Natural killer cell (primary cell): ENCODE data around the gene CD48. TPM values are rescaled to one million over a fixed set of nuclear protein-coding genes. Genes with fewer than 3 reads are reported as not detected.
A peak's percentile ranks its signal among the peaks of the same experiment; 100 is the strongest.

ENCODE experiments used
- ATAC-seq, 3 donors: fragments of 150-1000 bp in 2 of 3; fragments of 200-7000 bp in 1 of 3; cut with Tn5 transposase; 1 replicate in 1 of 3; 2 replicates in 2 of 3; pipeline ENCODE4 v1.10.0; 2021; ENCODE audit warnings: mild to moderate bottlenecking in 2 of 3, moderate library complexity in 2 of 3
- DNase-seq, 2 donors: peaks; one replicate each; pipeline versions ENCODE4 v3.0.0 to v3.0.0-alpha.2; 2013 to 2021; ENCODE audit warnings: mixed read lengths in 1 of 2
- H3K27ac ChIP-seq: one replicate; pipeline ENCODE4 v1.5.1; 2013; ENCODE audit warnings: mild to moderate bottlenecking, low read length
- H3K27me3 ChIP-seq: one replicate; pipeline ENCODE4 v1.6.1; 2013; ENCODE audit warnings: low read length; ENCODE audit not compliant: control insufficient read depth, insufficient read depth
- H3K36me3 ChIP-seq: one replicate; pipeline ENCODE4 v1.6.1; 2013; ENCODE audit warnings: low read length; ENCODE audit not compliant: control insufficient read depth, insufficient read depth
- H3K4me1 ChIP-seq: one replicate; pipeline ENCODE4 v1.6.1; 2013; ENCODE audit warnings: low read length; ENCODE audit not compliant: control insufficient read depth, insufficient read depth
- H3K4me3 ChIP-seq: one replicate; pipeline ENCODE4 v1.5.1; 2013; ENCODE audit warnings: low read length
- H3K9me3 ChIP-seq: one replicate; pipeline ENCODE4 v1.6.1; 2013; ENCODE audit warnings: low read length; ENCODE audit not compliant: control insufficient read depth, insufficient read depth
- H3K27ac Mint-ChIP-seq, 2 donors: one replicate each; pipeline ENCODE4 v1.8.0; 2022; ENCODE audit warnings: mild to moderate bottlenecking in 2 of 2, mixed read lengths in 2 of 2, moderate library complexity in 1 of 2
- H3K27me3 Mint-ChIP-seq, 2 donors: one replicate each; pipeline ENCODE4 v1.8.0; 2022; ENCODE audit warnings: low read depth in 2 of 2, mixed read lengths in 2 of 2
- H3K36me3 Mint-ChIP-seq: one replicate; pipeline ENCODE4 v1.8.0; 2022; ENCODE audit warnings: mixed read lengths
- H3K4me1 Mint-ChIP-seq, 2 donors: one replicate each; pipeline ENCODE4 v1.8.0; 2022; ENCODE audit warnings: mixed read lengths in 2 of 2
- H3K4me3 Mint-ChIP-seq: one replicate; pipeline ENCODE4 v1.8.0; 2022; ENCODE audit warnings: mild to moderate bottlenecking, moderate library complexity, mixed read lengths
- H3K9me3 Mint-ChIP-seq, 2 donors: one replicate each; pipeline ENCODE4 v1.8.0; 2022; ENCODE audit warnings: mixed read lengths in 2 of 2
- WGBS: methylation state at CpG from one replicate; pipeline ENCODE4 v1.1.7; 2013; ENCODE audit warnings: missing lambda C conversion rate; ENCODE audit not compliant: insufficient coverage; 5-methylcytosine and 5-hydroxymethylcytosine counted together
- intact Hi-C: fragments of 100-400 bp; cut with micrococcal nuclease; formaldehyde crosslinking; loops from one replicate; pipeline ENCODE4 v1.14.2; 2022
- total RNA-seq, 4 donors: library from RNA; stranded (reverse); fragments of 120-200 nt in 1 of 4; gene quantifications; one replicate each; pipeline versions ENCODE4 v1.2.3 to v1.2.4, GENCODE V29; 2013 to 2022
- TF ChIP-seq, protein P1 (sequence below): fragments of 200-600 bp; IDR thresholded peaks from one replicate; pipeline ENCODE4 v1.8.0; 2022; ENCODE audit warnings: antibody characterized with exemption

CD48 gene
- total RNA-seq, 3 donors from 2014 or later (not counting 1 experiment from before 2014, with no cell fraction given), result 213 to 249 (median 223) TPM

DNA sequence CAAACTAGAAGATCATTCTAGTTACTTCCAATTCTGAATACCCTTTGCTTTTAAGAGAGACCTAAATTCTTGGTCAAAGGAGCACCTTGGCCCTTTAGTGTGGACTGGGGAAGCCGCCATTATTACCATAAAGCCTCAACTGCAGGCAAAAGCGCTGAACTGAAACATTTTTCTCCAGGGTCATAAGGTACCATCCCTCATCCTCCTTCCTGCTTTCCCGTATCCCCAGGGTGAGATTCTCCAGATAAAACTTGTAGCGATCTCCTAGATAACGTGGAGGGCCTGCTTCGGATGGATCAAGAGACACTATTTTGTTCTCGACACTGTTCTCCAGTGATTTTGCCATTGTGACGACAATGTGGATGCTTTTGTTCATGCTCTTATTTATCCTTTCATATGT is 74.6 kb downstream of the CD48 start:
- Histone ChIP-seq H3K36me3 (no peaks in the 10 kb centered on the region), H3K4me1 (peaks cover 55% of the 10 kb centered on the region), H3K4me3 (no peak overlapping the region), H3K9me3 (no peaks in the 10 kb centered on the region), H3K27ac (no peak overlapping the region), H3K27me3 (no peaks in the 10 kb centered on the region)
- Mint-ChIP-seq H3K36me3 (no peaks in the 10 kb centered on the region), H3K9me3 (no peaks in the 10 kb centered on the region), H3K4me3 (peak overlapping the region; percentile 79), H3K4me1 (peaks cover 59 to 60% of the 10 kb centered on the region in 2 donors), H3K27ac (no peak overlapping the region), H3K27me3 (peaks cover 0 to 4% of the 10 kb centered on the region in 2 donors)
- intact Hi-C loops, result loop anchor here (5.0 kb wide), 1 partner anchor 70 kb away; no protein-coding TSS in a partner anchor
- TF ChIP-seq, protein P1, sequence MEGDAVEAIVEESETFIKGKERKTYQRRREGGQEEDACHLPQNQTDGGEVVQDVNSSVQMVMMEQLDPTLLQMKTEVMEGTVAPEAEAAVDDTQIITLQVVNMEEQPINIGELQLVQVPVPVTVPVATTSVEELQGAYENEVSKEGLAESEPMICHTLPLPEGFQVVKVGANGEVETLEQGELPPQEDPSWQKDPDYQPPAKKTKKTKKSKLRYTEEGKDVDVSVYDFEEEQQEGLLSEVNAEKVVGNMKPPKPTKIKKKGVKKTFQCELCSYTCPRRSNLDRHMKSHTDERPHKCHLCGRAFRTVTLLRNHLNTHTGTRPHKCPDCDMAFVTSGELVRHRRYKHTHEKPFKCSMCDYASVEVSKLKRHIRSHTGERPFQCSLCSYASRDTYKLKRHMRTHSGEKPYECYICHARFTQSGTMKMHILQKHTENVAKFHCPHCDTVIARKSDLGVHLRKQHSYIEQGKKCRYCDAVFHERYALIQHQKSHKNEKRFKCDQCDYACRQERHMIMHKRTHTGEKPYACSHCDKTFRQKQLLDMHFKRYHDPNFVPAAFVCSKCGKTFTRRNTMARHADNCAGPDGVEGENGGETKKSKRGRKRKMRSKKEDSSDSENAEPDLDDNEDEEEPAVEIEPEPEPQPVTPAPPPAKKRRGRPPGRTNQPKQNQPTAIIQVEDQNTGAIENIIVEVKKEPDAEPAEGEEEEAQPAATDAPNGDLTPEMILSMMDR, result no peak
- DNase-seq (no peak), ATAC-seq (no peak)
- WGBS, result 94% methylated on average over 8 of the region's 8 CpGs

DNA sequence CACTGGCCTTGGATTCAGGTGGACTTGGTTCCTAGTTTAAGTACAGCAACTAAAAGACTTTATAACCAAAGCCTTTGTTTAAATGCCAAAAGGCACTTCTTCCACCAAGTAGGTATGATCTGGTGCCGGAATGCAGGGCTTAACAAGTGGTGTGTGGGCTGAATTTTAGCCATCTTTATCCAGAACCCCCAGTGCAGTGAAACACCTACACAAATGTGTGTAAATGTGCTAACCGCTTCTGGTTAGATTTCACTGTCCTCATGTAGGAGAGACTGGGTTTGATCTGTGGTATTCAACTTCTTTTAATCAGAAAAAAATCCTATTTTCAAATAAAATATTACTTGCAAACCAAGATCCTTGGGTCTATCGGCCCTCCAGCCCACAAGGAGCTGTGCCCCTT is 75.1 kb downstream of the CD48 start:
- TF ChIP-seq, protein P1, result no peak
- Mint-ChIP-seq H3K27ac (no peak overlapping the region), H3K27me3 (peaks cover 3 to 4% of the 10 kb centered on the region in 2 donors), H3K36me3 (no peaks in the 10 kb centered on the region), H3K4me3 (peak overlapping the region; percentile 50), H3K4me1 (peaks cover 57 to 60% of the 10 kb centered on the region in 2 donors), H3K9me3 (no peaks in the 10 kb centered on the region)
- Histone ChIP-seq H3K27me3 (no peaks in the 10 kb centered on the region), H3K27ac (no peak overlapping the region), H3K36me3 (no peaks in the 10 kb centered on the region), H3K4me1 (peaks cover 53% of the 10 kb centered on the region), H3K4me3 (no peak overlapping the region), H3K9me3 (no peaks in the 10 kb centered on the region)
- 50% methylated on average over 2 of the region's 3 CpGs for WGBS
- ATAC-seq (peak in 2 of 3 donors; percentile 41 to 69), DNase-seq (peak in 1 of 2 donors; percentile 38)
- intact Hi-C loops, result loop anchor here (5.0 kb wide), 1 partner anchor 71 kb away; no protein-coding TSS in a partner anchor

DNA sequence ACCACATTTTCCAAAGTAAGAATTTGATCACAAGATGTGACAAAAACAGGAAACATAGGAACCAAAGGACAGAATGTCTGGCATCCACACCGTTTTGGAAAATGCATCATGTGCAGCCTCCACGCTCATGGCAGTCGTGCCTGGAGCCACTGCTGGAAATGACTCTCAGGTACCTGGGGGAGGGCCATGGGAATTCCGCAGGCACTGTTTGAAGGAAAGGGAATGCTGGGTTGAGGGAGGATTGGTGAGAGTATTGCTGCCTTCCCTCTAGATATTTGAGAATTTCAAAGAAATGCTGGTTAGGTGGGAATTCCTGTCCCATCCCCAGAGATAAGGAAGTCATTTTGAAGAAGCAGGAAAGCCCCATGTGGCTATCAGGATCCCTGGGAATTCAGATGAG is 75.5 kb downstream of the CD48 start:
- 91% methylated on average over 4 of the region's 4 CpGs for WGBS
- H3K27me3 Mint-ChIP-seq, result peaks cover 4 to 7% of the 10 kb centered on the region in 2 donors
- no peak overlapping the region for H3K4me3 Mint-ChIP-seq
- Histone ChIP-seq H3K27me3 (no peaks in the 10 kb centered on the region), H3K36me3 (no peaks in the 10 kb centered on the region), H3K4me3 (no peak overlapping the region), H3K9me3 (no peaks in the 10 kb centered on the region), H3K4me1 (peaks cover 49% of the 10 kb centered on the region), H3K27ac (no peak overlapping the region)
- DNase-seq, result no peak
- H3K4me1 Mint-ChIP-seq, result peaks cover 56 to 59% of the 10 kb centered on the region in 2 donors
- no peak overlapping the region for H3K27ac Mint-ChIP-seq
- no peaks in the 10 kb centered on the region for H3K36me3 Mint-ChIP-seq
- intact Hi-C loops, result loop anchor here (5.0 kb wide), 1 partner anchor 71 kb away; no protein-coding TSS in a partner anchor
- no peak for ATAC-seq
- no peaks in the 10 kb centered on the region for H3K9me3 Mint-ChIP-seq
- TF ChIP-seq, protein P1, result no peak
